ENCODE data around the gene WDR45B. TPM values are rescaled to one million over a fixed set of nuclear protein-coding genes. Genes with fewer than 3 reads are reported as not detected.
A peak's percentile ranks its signal among the peaks of the same experiment; 100 is the strongest.
"Not testable (repeated sequence)": the region's sequence is repeated elsewhere in the genome, so short reads cannot be mapped to it uniquely, and the experiment has no call there.

Gene WDR45B
- total RNA-seq, 1 experiment from 2014 or later: 78.4 TPM

DNA sequence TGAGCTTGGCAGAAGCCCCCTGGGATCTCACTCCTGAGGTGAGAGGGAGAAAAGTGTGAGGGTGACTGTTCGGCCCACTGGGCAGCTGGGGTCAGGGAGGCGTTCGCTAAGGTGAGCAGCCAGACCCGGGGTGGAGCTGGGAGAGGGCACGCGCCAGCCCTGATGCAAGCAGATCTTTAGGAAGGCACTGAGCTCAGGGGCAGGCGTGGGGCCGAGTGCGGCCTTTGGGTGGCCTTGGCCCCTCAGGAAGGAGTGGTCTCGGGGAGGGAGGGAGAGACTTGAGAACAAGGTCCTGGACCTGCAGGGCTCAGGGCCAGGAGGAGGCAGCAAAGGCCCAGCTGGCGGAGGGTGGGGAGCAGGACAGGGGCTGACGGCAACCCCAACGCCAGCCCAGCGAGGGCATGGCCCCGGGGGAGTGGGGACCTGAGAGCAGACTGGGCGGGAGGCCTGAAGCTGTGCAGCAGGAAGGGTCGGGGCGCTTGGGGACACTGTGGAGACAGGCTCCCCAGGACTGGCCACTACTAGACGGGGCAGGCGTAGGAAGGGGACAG, 14.5 kb upstream of the WDR45B start:
- no peak for DNase-seq (ENCODE audit: low read depth, low spot score)
- in situ Hi-C loops (cut with HindIII; ENCODE audit: low pct_unique_long_range_greater_than_20kb, low sequenced_read_pairs): no loop called here

- in situ Hi-C loops (cut with HindIII; ENCODE audit: low pct_unique_long_range_greater_than_20kb, low sequenced_read_pairs): no loop called here
- DNase-seq (ENCODE audit: low read depth, low spot score): no peak
These were observed 13.8 kb upstream of the WDR45B start for GRCh38 chr17:82661717-82662683.

- DNase-seq (ENCODE audit: low read depth, low spot score): no peak
- in situ Hi-C loops (cut with HindIII; ENCODE audit: low pct_unique_long_range_greater_than_20kb, low sequenced_read_pairs): no loop called here
These were observed 11.6 kb upstream of the WDR45B start for GRCh38 chr17:82659886-82660285.

DNA sequence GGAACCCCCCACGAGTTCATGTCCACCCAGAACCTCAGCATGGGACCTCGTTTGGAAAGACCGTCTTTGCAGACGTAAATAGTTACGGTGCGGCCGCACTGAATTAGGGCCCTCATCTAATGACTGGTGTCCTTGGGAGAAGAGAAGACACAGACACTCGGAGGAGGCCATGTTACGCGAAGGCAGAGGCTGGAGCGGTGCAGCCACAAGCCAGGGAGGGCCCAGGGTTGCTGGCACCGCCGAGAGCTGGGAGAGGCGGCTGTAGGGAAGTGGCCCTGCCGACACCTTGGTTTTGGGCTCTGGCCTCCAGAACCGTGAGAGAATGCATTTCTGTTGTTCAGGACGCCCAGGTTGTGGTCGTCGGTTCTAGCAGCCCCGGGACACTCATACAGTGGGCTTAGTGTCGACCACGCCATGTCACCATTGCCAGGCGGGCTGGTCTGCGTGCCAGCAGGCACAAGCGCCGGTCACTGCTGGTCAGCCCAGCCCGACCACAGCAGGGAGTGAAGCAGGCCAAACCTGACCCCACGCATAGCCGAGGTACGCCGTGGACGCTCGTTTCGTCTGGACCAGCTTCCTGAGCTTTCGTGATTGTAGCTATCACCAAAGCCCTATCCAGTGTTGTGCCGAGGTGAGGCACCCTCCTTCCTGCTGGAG, 10.7 kb upstream of the WDR45B start:
- in situ Hi-C loops (cut with HindIII; ENCODE audit: low pct_unique_long_range_greater_than_20kb, low sequenced_read_pairs): no loop called here
- no peak for DNase-seq (ENCODE audit: low read depth, low spot score)

DNA sequence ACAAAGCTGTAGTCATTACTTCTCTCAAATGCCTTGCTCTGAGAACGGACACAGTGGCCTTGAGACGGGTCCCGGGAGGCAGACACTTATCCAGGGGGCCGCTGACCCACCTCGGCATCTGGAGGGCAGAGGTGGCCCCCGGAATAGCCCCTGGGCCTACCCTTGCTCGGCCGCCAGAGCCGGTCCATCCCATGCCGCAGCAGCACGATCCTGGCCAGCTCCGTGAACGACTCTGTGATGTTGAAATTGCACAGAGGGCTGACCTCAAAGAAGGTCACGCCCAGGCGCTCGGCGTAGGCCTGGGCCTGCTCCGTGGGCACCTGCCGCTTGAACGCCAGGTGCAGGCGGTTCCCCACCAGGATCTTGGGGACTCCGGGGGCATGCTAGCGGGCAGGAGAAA, 10.1 kb upstream of the WDR45B start:
- in situ Hi-C loops (cut with HindIII; ENCODE audit: low pct_unique_long_range_greater_than_20kb, low sequenced_read_pairs): no loop called here
- no peak for DNase-seq (ENCODE audit: low read depth, low spot score)

GRCh38 chr17:82657926-82658325, 9.7 kb upstream of the WDR45B start:
- no peak for DNase-seq (ENCODE audit: low read depth, low spot score)
- in situ Hi-C loops (cut with HindIII; ENCODE audit: low pct_unique_long_range_greater_than_20kb, low sequenced_read_pairs): no loop called here

DNA sequence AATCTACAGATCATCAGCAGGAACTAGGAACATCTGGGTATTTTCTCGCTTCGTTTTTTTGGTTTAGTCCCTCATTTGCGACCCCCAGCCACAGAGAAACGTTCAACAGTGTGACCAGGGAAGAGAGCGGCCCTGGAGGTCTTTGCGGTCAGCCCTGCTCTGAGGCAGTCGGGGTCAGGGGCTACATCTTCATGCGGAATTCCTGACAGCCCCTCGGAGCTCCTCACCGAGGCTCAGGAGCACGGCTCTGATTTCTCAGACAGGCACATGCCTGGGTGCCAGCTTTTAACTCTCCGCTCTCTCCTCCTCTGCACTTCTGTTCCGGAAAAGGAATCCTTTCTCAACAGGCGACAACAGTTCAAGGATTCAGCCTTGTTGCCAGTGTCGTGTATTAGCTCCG, 8.0 kb upstream of the WDR45B start:
- in situ Hi-C loops (cut with HindIII; ENCODE audit: low pct_unique_long_range_greater_than_20kb, low sequenced_read_pairs): no loop called here
- DNase-seq (ENCODE audit: low read depth, low spot score): no peak

DNA sequence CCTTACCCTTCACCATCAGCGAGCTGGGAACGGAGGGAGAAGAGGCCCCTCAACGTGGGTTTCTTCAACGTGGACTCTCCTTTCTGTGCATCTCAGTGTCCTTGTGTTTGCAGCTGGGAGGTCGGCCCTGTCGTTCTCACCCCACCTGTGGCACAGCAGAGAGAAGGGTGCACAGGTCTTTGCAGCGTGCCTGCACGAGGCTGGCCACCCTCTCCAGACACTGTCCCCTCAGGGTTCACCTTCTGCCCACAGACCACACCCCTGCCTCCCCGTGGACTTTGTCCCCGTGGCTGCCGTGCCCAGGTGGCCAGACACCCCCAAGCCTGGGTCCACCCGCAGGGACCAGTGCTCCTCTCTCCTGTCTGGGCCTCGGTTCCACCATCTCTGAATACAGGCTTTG, 7.3 kb upstream of the WDR45B start:
- in situ Hi-C loops (cut with HindIII; ENCODE audit: low pct_unique_long_range_greater_than_20kb, low sequenced_read_pairs): no loop called here
- no peak for DNase-seq (ENCODE audit: low read depth, low spot score)

DNA sequence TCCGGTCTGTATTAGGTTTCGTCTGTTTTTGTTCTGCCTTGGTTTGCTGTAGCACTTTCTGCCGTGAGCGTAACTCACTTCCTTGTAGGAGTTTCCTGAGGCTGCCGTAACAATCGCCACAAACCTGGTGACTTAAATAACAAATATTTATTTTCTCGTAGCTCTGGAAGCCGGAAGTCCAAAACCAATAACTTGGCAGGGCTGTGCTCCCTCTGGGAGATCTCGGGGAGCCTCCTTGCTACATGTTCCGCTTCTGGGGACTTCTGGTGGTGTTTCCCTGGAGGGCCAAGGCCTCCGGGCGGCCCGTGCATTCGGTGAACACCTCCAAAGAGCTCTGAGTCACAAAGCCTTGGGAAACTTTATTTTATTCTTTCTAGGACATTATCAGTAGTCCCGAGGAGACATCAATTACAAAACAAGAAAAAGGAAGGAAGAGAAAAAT, 6.8 kb upstream of the WDR45B start:
- in situ Hi-C loops (cut with HindIII; ENCODE audit: low pct_unique_long_range_greater_than_20kb, low sequenced_read_pairs): no loop called here
- DNase-seq (ENCODE audit: low read depth, low spot score): no peak

DNA sequence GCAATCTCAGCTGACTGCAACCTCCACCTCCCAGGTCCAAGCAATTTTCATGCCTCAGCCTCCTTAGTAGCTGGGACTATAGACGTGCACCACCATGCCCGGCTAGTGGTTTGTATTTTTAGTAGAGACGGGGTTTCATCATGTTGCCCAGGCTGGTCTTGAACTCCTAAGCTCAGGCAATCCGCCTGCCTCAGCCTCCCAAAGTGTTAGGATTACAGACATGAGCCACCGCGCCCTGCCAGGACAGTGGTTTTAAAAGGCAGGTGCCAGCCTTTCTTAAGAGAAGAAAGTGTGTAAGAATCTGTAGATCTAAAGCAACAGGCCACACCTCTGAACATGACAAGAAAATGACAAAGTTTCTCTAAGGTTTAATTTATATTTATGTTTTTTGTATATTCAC, 6.4 kb upstream of the WDR45B start:
- in situ Hi-C loops (cut with HindIII; ENCODE audit: low pct_unique_long_range_greater_than_20kb, low sequenced_read_pairs): not testable (repeated sequence)

DNA sequence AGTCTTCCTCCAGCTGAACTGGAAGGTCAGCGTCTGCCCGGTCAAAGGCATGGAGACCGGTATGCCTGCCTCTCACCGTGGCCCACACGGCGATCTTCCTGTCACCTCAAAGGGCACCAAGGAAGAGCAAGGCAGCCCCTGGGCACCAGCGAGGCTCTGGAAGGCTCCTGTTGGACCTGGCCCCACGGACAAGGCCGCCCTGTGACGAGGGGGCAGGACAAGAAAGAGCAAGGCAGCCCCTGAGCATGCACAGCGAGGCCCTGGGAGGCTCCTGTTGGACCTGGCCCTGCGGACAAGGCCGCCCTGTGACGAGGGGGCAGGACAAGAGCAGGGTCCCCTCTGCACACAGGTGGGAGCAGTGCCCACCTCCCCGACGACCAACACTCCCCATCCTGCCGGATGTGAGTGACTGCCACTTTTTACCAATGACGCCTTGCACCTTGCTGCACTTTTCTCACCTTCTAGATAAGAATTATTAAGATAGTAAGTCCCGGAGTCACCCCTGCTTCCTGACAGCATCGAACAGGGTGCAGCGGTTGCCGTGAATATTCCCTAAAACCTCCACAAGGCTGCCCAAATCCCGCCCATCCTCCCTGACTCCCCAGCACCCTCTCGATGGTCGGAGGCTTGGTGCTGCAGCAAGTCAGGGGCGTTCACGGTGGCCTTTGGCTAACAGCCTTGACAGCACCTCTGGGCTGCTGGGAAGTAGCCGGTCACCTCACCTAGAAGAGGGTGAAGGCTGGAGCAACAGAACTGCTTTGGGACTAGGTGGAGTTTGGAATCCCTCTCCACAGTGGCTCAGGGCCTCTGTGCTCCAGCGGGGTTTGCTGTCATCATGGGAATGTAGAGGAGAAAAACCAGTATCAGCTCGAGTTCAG, 5.6 kb upstream of the WDR45B start:
- DNase-seq (ENCODE audit: low read depth, low spot score): no peak
- in situ Hi-C loops (cut with HindIII; ENCODE audit: low pct_unique_long_range_greater_than_20kb, low sequenced_read_pairs): no loop called here

More for the DNA sequence above, 6.4 kb upstream of the WDR45B start:
- not testable (repeated sequence) for DNase-seq (ENCODE audit: low read depth, low spot score)

DNA sequence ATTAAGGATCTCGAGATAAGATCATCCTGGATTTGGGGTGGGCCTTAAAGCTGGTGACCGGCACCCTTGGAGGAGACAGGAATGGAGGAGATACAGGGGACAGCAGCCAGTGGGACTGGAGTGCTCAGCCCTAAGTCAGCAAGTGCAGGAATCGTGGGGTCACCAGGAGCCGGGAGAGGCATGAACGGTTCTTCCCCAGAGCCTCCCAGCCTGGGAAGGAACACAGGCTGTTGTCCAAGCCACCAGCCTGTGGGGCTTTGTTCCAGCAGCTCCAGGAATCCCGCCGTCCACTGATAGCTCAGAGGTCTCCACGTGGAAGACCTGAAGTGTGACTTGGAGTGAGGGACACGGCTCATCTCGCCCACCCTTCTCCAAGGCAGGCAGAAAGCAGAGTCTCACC, 2.5 kb upstream of the WDR45B start:
- DNase-seq (ENCODE audit: low read depth, low spot score): no peak
- in situ Hi-C loops (cut with HindIII; ENCODE audit: low pct_unique_long_range_greater_than_20kb, low sequenced_read_pairs): no loop called here

DNA sequence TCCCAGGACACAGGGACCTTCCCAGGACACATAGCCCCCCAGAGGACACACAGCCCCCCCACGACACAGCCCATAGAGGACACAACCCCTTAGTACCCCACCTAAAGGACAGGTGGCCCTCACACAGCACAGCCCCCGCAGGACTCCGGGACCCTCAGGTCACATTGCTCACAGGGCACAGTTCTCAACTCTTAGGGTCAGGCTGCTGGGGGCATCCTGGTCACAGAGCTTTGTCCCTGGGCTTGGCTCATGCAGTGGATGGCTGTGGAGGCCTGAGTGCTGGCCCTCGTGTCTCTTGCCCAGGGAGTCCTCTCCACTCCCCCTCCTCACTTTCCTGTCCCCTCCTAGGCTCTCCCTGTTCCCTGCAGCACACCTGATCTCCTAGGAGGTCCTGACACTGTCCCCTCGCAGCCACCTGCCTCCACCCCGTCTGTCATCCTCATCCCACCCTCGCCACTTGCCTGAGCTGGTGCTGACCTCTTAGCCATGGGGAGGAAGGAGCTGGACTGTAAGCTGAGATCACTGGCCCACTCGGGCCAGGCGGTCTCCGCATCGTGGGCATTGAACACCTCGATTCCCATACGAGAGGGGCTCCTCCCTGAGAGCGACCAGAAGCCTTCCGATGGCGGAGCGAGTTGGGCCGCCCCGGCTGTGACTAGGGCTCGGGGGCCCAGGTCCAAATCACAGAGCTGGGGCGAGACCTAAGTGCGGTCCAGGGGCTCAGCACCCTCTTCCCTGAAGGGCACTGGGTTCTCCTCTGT, 1.4 kb upstream of the WDR45B start:
- in situ Hi-C loops (cut with HindIII; ENCODE audit: low pct_unique_long_range_greater_than_20kb, low sequenced_read_pairs): no loop called here
- DNase-seq (ENCODE audit: low read depth, low spot score): no peak

DNA sequence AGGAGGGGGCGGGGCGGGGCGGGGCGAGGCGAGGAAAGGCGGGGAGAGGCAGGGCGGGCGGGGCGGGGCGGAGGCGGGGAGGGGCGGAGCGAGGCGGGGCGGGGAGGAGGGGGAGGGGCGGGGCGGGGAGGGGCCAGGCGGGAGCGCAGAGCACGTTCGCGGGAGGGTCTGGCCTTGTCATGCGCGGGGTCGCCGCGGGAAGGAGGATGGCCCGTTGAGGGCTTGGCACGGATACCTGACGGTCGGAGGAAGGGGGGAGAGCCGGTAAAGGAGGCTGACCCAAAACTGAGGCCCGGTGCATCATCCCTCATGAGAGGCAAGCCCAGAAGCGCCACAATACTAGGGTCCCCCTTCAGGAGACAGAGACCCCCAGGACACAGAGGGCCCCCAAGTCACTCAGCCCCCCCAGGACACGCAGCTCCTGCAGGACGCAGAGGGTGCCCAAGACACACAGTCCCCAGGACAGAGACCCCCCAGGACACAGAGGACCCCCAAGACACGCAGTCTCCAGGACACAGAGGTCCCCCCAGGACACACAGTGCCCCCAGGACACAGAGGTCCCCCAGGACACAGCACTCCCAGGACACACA, 593 bp upstream of the WDR45B start:
- no peak for DNase-seq (ENCODE audit: low read depth, low spot score)
- in situ Hi-C loops (cut with HindIII; ENCODE audit: low pct_unique_long_range_greater_than_20kb, low sequenced_read_pairs): no loop called here

- DNase-seq (ENCODE audit: low read depth, low spot score): peak; percentile 8
- in situ Hi-C loops (cut with HindIII; ENCODE audit: low pct_unique_long_range_greater_than_20kb, low sequenced_read_pairs): no loop called here
These were observed 565 bp downstream of the WDR45B start for GRCh38 chr17:82647593-82648164.

- in situ Hi-C loops (cut with HindIII; ENCODE audit: low pct_unique_long_range_greater_than_20kb, low sequenced_read_pairs): no loop called here
- DNase-seq (ENCODE audit: low read depth, low spot score): no peak
These were observed 2.7 kb downstream of the WDR45B start for GRCh38 chr17:82645516-82645915.
